Neural cell (in vitro differentiated cells): ENCODE results near the gene DOK5. TPM values are rescaled to one million over a fixed set of nuclear protein-coding genes. Genes with fewer than 3 reads are reported as not detected.

Source experiments
- H2AFZ ChIP-seq: fragments of 200-600, 300-800 bp; sonication (generic), shearing (Covaris generic); 2 replicates; pipeline ENCODE4 v1.6.0; 2014; ENCODE audit warnings: low read depth, mild to moderate bottlenecking, antibody characterized with exemption, low read length, moderate library complexity
- H3F3A ChIP-seq: fragments of 200-600 bp; shearing (Covaris generic); 2 replicates; pipeline ENCODE4 v1.6.1; 2016; ENCODE audit warnings: mild to moderate bottlenecking, moderate library complexity, mixed read lengths, antibody characterized with exemption, low read length; ENCODE audit not compliant: insufficient read depth, poor library complexity, severe bottlenecking
- H3K27ac ChIP-seq: fragments of 200-600, 300-800 bp; sonication (generic), shearing (Covaris generic); 2 replicates; pipeline ENCODE4 v1.5.1; 2014; ENCODE audit warnings: mild to moderate bottlenecking, low read length, moderate library complexity
- H3K27me3 ChIP-seq: fragments of 300-800, 200-600 bp; sonication (generic), shearing (Covaris generic); 2 replicates; pipeline ENCODE4 v1.6.0; 2014; ENCODE audit warnings: mild to moderate bottlenecking, low read depth, low read length, moderate library complexity; ENCODE audit not compliant: insufficient read depth
- H3K36me3 ChIP-seq: fragments of 300-800, 200-600 bp; sonication (generic), shearing (Covaris generic); 2 replicates; pipeline ENCODE4 v1.5.1; 2014; ENCODE audit warnings: mild to moderate bottlenecking, antibody characterized with exemption, low read length, moderate library complexity; ENCODE audit not compliant: insufficient read depth
- H3K4me2 ChIP-seq: fragments of 300-800, 200-600 bp; sonication (generic), shearing (Covaris generic); 2 replicates; pipeline ENCODE4 v1.6.0; 2014; ENCODE audit warnings: mild to moderate bottlenecking, low read length
- H3K4me3 ChIP-seq: fragments of 300-800, 200-600 bp; sonication (generic), shearing (Covaris generic); 2 replicates; pipeline ENCODE4 v1.5.1; 2014; ENCODE audit warnings: mild to moderate bottlenecking, low read length, moderate library complexity
- H3K79me2 ChIP-seq: fragments of 200-600 bp; shearing (Covaris generic); replicated peaks from 2 replicates; pipeline ENCODE4 v1.6.0; 2014; ENCODE audit warnings: mild to moderate bottlenecking, low read length, moderate library complexity; ENCODE audit not compliant: insufficient read depth
- H3K9ac ChIP-seq: fragments of 300-800, 200-600 bp; sonication (generic), shearing (Covaris generic); 2 replicates; pipeline ENCODE4 v1.6.1; 2016; ENCODE audit warnings: mild to moderate bottlenecking, low read length, mixed read lengths
- H3K9me2 ChIP-seq: fragments of 200-600 bp; shearing (Covaris generic); 2 replicates; pipeline ENCODE4 v1.6.1; 2016; ENCODE audit warnings: mild to moderate bottlenecking, low read length, mixed read lengths; ENCODE audit not compliant: insufficient read depth
- H3K9me3 ChIP-seq: fragments of 200-600, 300-800 bp; sonication (generic), shearing (Covaris generic); 2 replicates; pipeline ENCODE4 v1.6.1; 2016; ENCODE audit warnings: mild to moderate bottlenecking, mixed run types, low read length, moderate library complexity, mixed read lengths
- H4K20me1 ChIP-seq: fragments of 200-600 bp; shearing (Covaris generic); 2 replicates; pipeline ENCODE4 v1.6.1; 2016; ENCODE audit warnings: mild to moderate bottlenecking, mixed run types; ENCODE audit not compliant: insufficient read depth
- CTCF ChIP-seq: fragments of 450-650 bp; IDR thresholded peaks from 2 replicates; pipeline ENCODE4 v1.5.1; 2014; ENCODE audit warnings: antibody characterized with exemption, mild to moderate bottlenecking, moderate library complexity; ENCODE audit not compliant: poor library complexity, severe bottlenecking
- EP300 ChIP-seq: fragments of 450-650 bp; conservative IDR thresholded peaks from 2 replicates; pipeline ENCODE4 v1.6.1; 2014; ENCODE audit warnings: antibody characterized with exemption, mild to moderate bottlenecking, moderate library complexity; ENCODE audit not compliant: poor library complexity, severe bottlenecking
- EZH2 ChIP-seq: fragments of 200-600, 300-800 bp; shearing (Covaris generic), sonication (generic); IDR thresholded peaks from 2 replicates; pipeline ENCODE4 v1.6.1; 2014; ENCODE audit warnings: antibody characterized with exemption, low read length, borderline replicate concordance, mild to moderate bottlenecking; ENCODE audit not compliant: insufficient read depth, poor library complexity, severe bottlenecking
- MXI1 ChIP-seq: fragments of 450-650 bp; conservative IDR thresholded peaks from 2 replicates; pipeline ENCODE4 v1.6.1; 2014; ENCODE audit warnings: antibody characterized with exemption, mild to moderate bottlenecking; ENCODE audit not compliant: poor library complexity, severe bottlenecking
- POLR2AphosphoS5 ChIP-seq: IDR thresholded peaks from 2 replicates; pipeline ENCODE4 v1.6.1; 2012
- RAD21 ChIP-seq: fragments of 450-650 bp; conservative IDR thresholded peaks from 2 replicates; pipeline ENCODE4 v1.6.1; 2014; ENCODE audit warnings: antibody characterized with exemption, mild to moderate bottlenecking, moderate library complexity
- REST ChIP-seq: IDR thresholded peaks from 2 replicates; pipeline ENCODE4 v1.6.1; 2012; ENCODE audit warnings: borderline replicate concordance
- SMC3 ChIP-seq: fragments of 450-650 bp; conservative IDR thresholded peaks from 2 replicates; pipeline ENCODE4 v1.6.1; 2014; ENCODE audit warnings: antibody characterized with exemption, mild to moderate bottlenecking, moderate library complexity; ENCODE audit not compliant: poor library complexity
- TAF1 ChIP-seq: IDR thresholded peaks from 2 replicates; pipeline ENCODE4 v1.6.1; 2012; ENCODE audit warnings: low read depth
- polyA plus RNA-seq: library from polyadenylated mRNA; depleted of rRNA; stranded (reverse); fragments of >200 nt; gene quantifications from 2 replicates; pipeline ENCODE4 v1.2.3, GENCODE V29; 2014

DOK5 gene
- polyA plus RNA-seq, 1 donor from 2014 or later = 4.6 TPM

- Histone ChIP-seq H3K27ac (no peak overlapping the region), H3K27me3 (no peaks in the 10 kb centered on the region), H3K9ac (no peak overlapping the region), H3K4me2 (no peak overlapping the region), H3K4me3 (no peak overlapping the region), H4K20me1 (no peaks in the 10 kb centered on the region), H2AFZ (no peak overlapping the region), H3F3A (no peaks in the 10 kb centered on the region), H3K9me2 (no peaks in the 10 kb centered on the region), H3K79me2 (no peaks in the 10 kb centered on the region), H3K9me3 (no peaks in the 10 kb centered on the region), H3K36me3 (no peaks in the 10 kb centered on the region)
- no peak for TF ChIP-seq EP300
- no peak for TF ChIP-seq TAF1
- TF ChIP-seq REST = no peak
- TF ChIP-seq RAD21 = no peak
- TF ChIP-seq CTCF = no peak
- TF ChIP-seq SMC3 = no peak
- TF ChIP-seq MXI1 = no peak
- no peak for TF ChIP-seq EZH2
Observed at GRCh38 chr20:54577637-54578036, 102.2 kb downstream of the DOK5 start.

- TF ChIP-seq TAF1 (no peak), CTCF (no peak), SMC3 (no peak), EZH2 (no peak), MXI1 (no peak), POLR2AphosphoS5 (no peak), EP300 (no peak), REST (no peak), RAD21 (no peak)
- no peaks in the 10 kb centered on the region for H4K20me1 ChIP-seq
- H3K9ac ChIP-seq = no peak overlapping the region
- H2AFZ ChIP-seq = no peak overlapping the region
- no peaks in the 10 kb centered on the region for H3K79me2 ChIP-seq
- H3K9me2 ChIP-seq = no peaks in the 10 kb centered on the region
- H3K4me3 ChIP-seq = no peak overlapping the region
- no peaks in the 10 kb centered on the region for H3K9me3 ChIP-seq
- no peaks in the 10 kb centered on the region for H3K36me3 ChIP-seq
- H3K4me2 ChIP-seq = no peak overlapping the region
- H3K27ac ChIP-seq = no peak overlapping the region
- H3K27me3 ChIP-seq = no peaks in the 10 kb centered on the region
- no peaks in the 10 kb centered on the region for H3F3A ChIP-seq
Observed at GRCh38 chr20:54585217-54585616, 109.8 kb downstream of the DOK5 start.
